ENCODE data around the gene BAIAP2L2.
"Not testable (repeated sequence)": the region's sequence is repeated elsewhere in the genome, so short reads cannot be mapped to it uniquely, and the experiment has no call there.

Gene BAIAP2L2

GRCh38 chr22:38127869-38128268 lies 17.4 kb upstream of the BAIAP2L2 start:
- DNase-seq (ENCODE audit: low spot score): no peak

DNA sequence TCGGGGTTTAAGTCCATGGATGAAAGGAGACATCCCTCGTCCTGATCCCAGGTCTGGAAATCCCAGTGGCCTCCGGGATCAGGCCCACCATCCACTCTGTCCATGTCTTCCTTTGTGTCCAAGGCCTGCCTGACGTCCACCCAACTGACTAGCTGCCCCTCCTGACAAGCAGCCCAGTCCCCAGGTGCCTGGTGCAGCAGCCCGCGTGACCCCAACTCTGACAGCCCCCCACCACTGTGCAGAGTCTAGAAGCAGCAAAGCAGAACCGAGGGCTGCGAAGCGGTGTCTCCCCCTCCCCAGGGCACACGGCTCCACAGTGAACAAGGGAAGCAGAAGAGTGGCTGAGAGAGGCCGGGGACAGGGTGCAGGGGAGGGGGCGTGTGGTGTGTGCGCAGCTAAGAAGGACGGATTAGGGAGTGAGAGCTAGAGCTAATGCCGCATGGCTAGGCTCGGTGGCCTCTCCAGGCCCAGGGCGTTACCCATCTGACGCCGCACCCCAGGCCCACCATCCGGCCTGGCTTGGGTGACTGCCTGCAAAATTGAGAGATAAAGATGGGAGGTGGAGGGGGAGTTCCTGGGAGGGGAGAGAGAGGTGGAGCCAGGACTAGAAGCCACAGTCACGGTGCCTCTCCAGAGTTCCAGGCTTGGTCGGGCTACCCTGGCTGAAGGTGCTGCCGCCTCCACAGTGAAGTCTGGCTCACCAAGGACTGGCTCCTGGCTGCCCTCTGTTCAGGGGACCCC lies 16.6 kb upstream of the BAIAP2L2 start:
- DNase-seq (ENCODE audit: low spot score): no peak

- no peak for DNase-seq (ENCODE audit: low spot score)
These were observed 15.3 kb upstream of the BAIAP2L2 start for GRCh38 chr22:38125751-38126201.

DNA sequence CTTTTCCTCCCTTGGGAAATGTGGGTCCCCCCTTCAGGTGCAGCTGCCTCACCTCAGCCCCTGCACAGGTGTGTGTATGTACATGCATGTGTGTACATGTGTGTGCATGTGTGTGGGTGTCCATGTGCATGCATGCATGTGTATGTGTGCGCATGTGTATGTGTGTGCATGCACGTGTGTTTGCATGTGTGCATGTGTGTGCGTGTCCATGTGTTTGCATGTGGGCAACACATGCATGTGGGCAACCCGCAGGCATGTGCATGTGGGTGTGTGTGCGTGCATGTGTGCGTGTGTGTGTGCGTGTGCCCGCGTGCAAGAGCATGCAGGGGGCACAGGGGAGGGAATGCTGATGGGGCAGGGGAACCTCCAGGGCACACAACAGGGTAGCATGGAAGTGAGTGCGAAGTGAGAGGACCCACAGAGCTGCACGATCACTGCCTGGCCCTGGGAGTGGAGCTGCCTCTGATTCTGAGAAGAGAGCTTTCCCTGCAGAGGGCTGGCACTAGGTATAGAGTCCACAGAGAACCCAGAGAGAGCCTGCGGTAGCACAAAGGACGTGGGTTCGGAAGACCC lies 14.6 kb upstream of the BAIAP2L2 start:
- DNase-seq (ENCODE audit: low spot score): no peak

DNA sequence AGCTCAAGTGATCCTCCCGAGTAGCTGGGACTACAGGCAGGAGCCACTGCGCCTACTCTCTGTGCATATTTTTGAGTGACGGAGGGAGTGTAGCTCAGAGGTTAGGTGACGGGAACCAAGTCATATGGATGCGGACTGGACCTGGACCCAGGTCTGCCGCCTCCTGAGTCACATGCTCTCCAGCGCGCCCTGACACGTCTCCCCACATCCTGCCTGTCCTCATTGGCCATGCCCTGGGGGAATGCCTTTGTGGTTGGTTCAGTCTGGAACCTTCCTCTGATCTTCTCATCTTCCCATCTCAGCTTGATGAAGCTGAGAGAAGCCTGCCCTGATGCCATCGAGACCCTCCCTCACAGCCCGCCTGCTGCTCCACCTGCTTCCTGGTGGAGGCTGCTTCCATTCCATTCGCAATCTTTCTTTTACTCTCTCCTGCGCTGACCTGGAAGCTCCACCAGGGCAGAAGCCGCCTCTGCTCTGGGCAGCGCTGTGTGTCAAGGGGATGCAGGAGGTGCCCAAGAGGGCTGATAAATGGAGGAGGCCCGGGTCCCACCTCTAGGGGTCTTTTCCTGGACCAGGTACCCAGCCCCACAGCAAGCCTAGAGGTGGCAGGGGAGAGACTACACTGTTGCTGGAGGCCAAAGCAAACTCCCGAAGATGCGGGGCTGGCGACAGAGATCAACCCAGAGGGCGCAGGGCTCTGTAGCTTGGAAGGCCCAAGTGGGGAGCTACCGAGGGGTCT lies 13.9 kb upstream of the BAIAP2L2 start:
- DNase-seq (ENCODE audit: low spot score): no peak

DNA sequence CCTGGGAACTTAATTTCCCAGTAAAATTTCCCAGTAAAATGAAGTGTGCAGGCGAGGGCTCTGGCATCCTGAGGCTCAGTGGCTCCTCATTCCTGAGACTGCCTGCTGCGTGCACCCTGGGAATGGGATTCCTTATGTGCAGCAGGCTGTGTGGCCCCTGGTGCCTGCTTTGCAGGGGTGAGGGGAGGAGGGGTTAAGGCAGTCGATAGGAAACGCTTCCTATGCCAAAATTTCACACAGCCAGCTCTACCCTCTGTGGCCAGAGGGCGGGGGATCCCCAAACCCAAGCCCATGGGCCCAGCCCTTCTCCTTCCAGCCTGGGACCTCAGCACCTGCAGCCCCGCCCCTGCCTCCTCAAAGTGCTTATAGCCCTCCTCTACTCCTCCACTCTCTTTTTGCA lies 12.1 kb upstream of the BAIAP2L2 start:
- DNase-seq (ENCODE audit: low spot score): no peak

DNA sequence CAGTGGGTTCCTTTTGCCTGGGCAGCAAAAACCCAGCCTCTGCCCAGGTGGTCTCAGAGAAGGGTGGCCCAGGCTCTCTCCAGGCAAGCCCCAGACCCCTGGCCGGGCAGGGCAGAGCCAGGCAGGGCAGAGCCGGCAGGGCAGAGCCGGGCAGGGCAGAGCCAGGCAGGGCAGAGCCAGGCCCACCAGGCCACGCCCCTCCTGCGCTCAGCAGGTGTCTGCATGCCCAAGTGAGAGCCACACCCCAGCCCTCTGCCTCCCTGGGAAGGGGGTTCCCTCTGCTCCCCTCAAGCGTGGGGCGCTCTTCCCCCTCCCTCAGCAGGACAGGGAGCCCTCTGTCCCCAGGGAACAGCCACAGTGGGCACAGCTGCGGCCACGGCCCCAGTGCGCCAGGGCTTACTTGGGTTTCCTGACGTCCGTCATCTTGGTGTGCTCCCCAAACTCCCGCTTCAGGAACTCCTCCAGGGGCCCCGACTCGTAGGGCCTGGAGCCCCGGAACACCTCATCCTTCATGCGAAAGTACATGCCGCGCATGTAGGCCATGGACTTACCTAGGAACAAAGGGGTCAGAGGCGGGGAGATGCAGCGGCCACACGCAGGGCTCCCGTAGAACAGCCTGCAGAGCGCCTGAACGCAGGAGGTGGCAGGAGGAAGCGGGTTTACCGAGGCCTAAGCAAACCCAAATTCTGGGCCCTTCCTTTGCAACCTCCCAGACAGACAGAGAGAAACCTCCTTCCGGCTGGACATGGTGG lies 10.1 kb upstream of the BAIAP2L2 start:
- no peak for DNase-seq (ENCODE audit: low spot score)

GRCh38 chr22:38118747-38119146 lies 8.3 kb upstream of the BAIAP2L2 start:
- not testable (repeated sequence) for DNase-seq (ENCODE audit: low spot score)

DNA sequence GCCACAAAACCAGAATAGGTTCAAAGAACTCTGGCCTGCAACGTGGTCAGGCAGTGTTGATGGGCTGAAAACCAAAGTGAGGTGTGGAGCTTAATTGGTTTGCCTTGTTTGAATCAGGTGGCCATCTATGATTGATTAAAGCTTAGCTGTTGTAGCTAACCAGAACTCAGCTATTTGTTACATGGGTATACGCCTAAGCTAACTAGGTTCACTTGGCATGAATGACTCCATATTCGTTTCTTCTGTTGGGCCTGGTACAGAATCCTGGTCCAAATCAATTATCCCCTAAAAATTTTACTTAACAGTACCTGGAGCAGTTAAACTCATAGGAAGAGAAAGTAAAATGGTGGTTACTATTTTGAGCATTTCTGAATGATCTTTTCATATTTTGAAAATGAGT lies 7.7 kb upstream of the BAIAP2L2 start:
- DNase-seq (ENCODE audit: low spot score): no peak

DNA sequence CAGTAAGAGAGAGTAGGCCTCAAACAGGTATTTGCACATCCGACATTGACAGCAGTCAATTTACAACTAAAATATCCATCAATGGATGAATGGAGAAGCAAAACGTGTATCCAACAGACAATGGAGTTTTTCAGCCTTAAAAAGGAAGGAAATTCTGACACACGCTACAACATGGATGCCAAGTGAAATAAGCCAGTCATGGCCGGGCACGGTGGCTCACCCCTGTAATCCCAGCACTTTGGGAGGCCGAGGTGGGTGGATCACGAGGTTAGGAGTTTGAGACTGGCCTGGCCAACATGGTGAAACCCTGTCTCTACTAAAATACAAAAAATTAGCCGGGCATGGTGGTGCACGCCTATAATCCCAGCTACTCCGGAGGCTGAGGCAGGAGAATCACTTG lies 7.1 kb upstream of the BAIAP2L2 start:
- DNase-seq (ENCODE audit: low spot score): not testable (repeated sequence)

DNA sequence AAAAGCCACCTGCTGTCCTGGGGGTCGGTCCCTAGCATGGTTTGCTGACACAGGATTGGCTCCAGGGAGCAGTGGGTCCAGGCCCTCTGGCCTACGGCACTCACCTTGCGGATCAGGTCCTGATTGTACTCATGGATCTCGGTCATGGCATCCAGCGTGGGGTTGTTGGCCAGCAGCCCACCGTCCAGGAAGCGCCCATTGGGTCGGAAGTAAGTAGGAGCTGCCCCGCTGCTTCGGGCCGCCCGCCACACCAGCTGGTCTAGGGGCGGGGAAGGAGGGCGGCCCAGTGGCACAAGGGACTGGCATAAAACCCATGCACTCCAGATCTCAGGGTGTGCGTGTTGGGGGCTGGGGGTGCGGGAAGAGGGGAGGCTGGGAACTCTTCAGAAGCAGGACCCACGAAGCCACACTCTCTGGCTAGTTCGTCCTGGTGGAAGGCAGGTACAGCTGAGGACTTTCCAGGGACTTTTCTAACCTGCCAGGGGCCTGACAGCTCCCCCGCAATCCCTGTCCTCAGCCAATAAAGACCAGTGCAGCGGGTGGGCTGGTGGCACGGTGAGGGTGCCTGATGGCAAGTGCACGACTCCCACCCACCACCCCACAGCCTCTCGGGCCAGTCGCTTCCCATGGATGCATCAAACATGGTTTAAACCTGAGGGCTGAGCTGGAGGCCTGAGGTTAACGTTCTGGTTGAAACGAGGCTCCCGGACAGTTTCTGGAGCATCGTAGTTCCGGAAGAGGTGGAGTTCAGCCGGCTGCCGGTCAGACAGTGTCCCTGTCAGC lies 5.1 kb upstream of the BAIAP2L2 start:
- peak; percentile 60 for DNase-seq (ENCODE audit: low spot score)

DNA sequence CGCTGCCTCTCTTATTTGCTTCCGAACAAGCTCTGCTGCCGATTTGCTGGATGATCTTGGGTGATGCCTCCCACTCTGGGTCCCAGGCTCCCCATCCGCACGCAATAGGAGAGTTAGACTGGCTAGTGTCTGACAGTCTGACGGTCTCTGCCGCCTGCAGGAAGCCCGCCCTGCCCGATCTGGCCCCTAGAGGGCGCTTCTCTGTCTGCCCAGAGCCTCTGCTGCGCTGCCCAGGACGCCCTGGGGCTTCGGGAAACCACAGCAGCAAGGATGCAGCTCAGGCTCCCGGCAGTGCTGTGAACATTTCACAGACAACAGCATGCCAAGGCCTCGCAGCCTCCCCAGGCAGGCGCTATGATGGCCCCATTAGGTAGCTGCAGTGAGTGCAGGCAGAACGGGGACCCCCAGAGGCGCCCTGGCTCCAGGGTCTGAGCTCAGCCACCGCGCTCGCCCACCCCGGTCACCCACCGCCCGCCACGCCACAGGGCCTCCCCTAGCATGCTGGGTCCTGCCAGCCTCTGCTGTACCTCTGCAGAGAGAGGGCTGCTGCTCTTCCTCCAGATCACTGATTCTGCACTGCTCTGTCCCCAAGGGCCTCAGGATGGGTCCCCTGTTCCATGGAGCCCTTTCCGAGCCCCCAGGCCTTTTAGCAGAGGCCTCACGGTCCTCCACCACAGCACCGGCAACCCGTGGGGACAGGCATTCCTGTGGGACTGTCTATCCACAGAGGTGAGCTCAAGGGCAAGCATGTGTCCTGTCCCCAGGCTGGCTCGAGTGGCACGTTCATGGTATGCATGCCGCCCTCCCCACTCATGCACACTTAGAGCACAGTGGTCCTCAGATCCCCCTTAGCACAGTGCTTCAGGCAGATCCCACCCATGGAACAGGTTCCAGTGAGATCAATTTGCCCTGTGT lies 4.3 kb upstream of the BAIAP2L2 start:
- DNase-seq (ENCODE audit: low spot score): peak; percentile 86

DNA sequence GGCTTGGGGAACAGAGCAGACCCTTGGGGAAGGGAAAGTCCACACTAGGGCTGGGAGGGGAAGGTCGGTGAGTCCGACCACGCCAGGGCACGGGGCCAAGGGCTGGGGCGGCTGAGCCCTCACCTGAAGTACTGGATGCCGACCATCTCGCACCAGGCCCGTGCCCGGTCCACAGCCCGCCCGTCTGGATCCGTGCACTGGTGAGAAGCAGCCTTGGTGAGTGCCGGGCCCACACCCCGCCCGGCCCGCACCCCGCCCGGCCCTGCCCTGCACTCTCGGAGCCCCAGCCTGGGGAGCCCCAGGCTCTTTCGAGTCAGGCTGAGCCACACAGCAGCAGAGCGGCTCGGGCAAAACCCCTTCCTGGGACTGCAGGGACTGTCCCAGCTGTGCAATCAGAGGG lies 1.9 kb upstream of the BAIAP2L2 start:
- DNase-seq (ENCODE audit: low spot score): no peak

- DNase-seq (ENCODE audit: low spot score): no peak
These were observed 1.5 kb upstream of the BAIAP2L2 start for GRCh38 chr22:38111925-38112355.

GRCh38 chr22:38110863-38111852 lies 674 bp upstream of the BAIAP2L2 start:
- no peak for DNase-seq (ENCODE audit: low spot score)

GRCh38 chr22:38109371-38110001 lies 998 bp downstream of the BAIAP2L2 start:
- DNase-seq (ENCODE audit: low spot score): no peak

- DNase-seq (ENCODE audit: low spot score): no peak
These were observed 1.7 kb downstream of the BAIAP2L2 start for GRCh38 chr22:38108561-38109319.

Measured in cerebellar cortex (tissue), 1 donor.